ENCODE results near the gene GGPS1. TPM values are rescaled to one million over a fixed set of nuclear protein-coding genes. Genes with fewer than 3 reads are reported as not detected.
"Not testable (repeated sequence)": the region's sequence is repeated elsewhere in the genome, so short reads cannot be mapped to it uniquely, and the experiment has no call there.

Gene GGPS1
- total RNA-seq, 3 donors from 2014 or later: 20.9 to 21.9 (median 21.5) TPM

DNA sequence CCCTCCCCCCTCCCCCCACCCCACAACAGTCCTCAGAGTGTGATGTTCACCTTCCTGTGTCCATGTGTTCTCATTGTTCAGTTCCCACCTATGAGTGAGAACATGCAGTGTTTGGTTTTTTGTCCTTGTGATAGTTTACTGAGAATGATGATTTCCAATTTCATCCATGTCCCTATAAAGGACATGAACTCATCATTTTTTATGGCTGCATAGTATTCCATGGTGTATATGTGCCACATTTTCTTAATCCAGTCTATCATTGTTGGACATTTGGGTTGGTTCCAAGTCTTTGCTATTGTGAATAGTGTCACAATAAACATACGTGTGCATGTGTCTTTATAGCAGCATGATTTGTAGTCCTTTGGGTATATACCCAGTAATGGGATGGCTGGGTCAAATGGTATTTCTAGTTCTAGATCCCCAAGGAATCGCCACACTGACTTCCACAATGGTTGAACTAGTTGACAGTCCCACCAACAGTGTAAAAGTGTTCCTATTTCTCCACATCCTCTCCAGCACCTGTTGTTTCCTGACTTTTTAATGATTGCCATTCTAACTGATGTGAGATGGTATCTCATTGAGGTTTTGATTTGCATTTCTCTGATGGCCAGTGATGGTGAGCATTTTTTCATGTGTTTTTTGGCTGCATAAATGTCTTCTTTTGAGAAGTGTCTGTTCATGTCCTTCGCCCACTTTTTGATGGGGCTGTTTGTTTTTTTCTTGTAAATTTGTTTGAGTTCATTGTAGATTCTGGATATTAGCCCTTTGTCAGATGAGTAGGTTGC lies 53.8 kb downstream of the GGPS1 start:
- not testable (repeated sequence) for H3K27me3 Mint-ChIP-seq (ENCODE audit: low read depth); H3K4me1 Mint-ChIP-seq (ENCODE audit: low read depth); DNase-seq; ATAC-seq; H3K9me3 Mint-ChIP-seq; H3K4me3 Mint-ChIP-seq
- H3K36me3 Mint-ChIP-seq (ENCODE audit: insufficient read depth): peaks cover 14% of the 10 kb centered on the region

GRCh38 chr1:235385633-235386032 lies 57.3 kb downstream of the GGPS1 start:
- H3K4me1 Mint-ChIP-seq (ENCODE audit: low read depth); DNase-seq; H3K27me3 Mint-ChIP-seq (ENCODE audit: low read depth); ATAC-seq; H3K9me3 Mint-ChIP-seq; H3K4me3 Mint-ChIP-seq: not testable (repeated sequence)
- H3K36me3 Mint-ChIP-seq (ENCODE audit: insufficient read depth): peaks cover 16% of the 10 kb centered on the region

DNA sequence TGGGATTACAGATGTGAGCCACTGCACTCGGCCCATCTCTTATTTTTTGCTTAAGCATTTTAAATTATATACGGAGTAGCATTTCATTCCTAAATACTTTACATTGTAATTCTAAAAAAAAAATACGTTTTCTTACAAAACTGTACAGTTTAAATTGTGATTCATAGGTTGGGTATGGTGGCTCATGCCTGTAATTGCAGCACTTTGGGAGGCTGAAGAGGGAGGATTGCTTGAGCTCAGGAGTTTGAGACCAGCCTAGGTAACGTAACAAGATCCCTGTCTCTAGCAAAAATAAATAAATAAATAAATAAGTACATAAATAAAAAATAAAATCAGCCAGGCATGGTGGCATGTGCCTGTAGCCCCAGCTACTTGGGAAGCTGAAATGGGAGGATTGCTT lies 63.5 kb downstream of the GGPS1 start:
- H3K4me3 Mint-ChIP-seq: no peak overlapping the region
- H3K36me3 Mint-ChIP-seq (ENCODE audit: insufficient read depth): peaks cover 4% of the 10 kb centered on the region
- peaks cover 3% of the 10 kb centered on the region for H3K9me3 Mint-ChIP-seq
- H3K27me3 Mint-ChIP-seq (ENCODE audit: low read depth): no peaks in the 10 kb centered on the region
- DNase-seq (no peak), ATAC-seq (no peak)
- H3K4me1 Mint-ChIP-seq (ENCODE audit: low read depth): peaks cover 4% of the 10 kb centered on the region

Other genes with a start within 250 kb of the GGPS1 start
- gene TOMM20, start 199.7 kb upstream of the GGPS1 start, total RNA-seq: 100 to 1,000 TPM; 154 to 173 (median 172) TPM
- gene RBM34, start 167.3 kb upstream of the GGPS1 start, total RNA-seq: 100 to 1,000 TPM; 149 to 159 (median 159) TPM
- 10 to 100 TPM; 26.9 to 41.5 (median 36.4) TPM for gene ARID4B, start 391 bp upstream of the GGPS1 start, total RNA-seq
- gene TBCE, start 38.9 kb downstream of the GGPS1 start, total RNA-seq: 10 to 100 TPM; 20.4 to 24.7 (median 23.9) TPM
- 10 to 100 TPM in 2 of 3 donors, 1 to 10 TPM in 1; 9.3 to 11.9 (median 10.2) TPM for gene B3GALNT2, start 175.9 kb downstream of the GGPS1 start, total RNA-seq

All from activated T-cell treated with anti-CD3 and anti-CD28 coated beads, Interleukin-2, amount 50 U/mL, for 4 hours (primary cell).